CD4-positive, alpha-beta T cell treated with Interleukin-15 for 1 hour (primary cell): ENCODE results near the gene CCDC146.
"Not testable (repeated sequence)": the region's sequence is repeated elsewhere in the genome, so short reads cannot be mapped to it uniquely, and the experiment has no call there.

Source experiments
- DNase-seq: peaks from one replicate; pipeline ENCODE4 v3.0.0-alpha.2; 2020

The CCDC146 gene

DNA sequence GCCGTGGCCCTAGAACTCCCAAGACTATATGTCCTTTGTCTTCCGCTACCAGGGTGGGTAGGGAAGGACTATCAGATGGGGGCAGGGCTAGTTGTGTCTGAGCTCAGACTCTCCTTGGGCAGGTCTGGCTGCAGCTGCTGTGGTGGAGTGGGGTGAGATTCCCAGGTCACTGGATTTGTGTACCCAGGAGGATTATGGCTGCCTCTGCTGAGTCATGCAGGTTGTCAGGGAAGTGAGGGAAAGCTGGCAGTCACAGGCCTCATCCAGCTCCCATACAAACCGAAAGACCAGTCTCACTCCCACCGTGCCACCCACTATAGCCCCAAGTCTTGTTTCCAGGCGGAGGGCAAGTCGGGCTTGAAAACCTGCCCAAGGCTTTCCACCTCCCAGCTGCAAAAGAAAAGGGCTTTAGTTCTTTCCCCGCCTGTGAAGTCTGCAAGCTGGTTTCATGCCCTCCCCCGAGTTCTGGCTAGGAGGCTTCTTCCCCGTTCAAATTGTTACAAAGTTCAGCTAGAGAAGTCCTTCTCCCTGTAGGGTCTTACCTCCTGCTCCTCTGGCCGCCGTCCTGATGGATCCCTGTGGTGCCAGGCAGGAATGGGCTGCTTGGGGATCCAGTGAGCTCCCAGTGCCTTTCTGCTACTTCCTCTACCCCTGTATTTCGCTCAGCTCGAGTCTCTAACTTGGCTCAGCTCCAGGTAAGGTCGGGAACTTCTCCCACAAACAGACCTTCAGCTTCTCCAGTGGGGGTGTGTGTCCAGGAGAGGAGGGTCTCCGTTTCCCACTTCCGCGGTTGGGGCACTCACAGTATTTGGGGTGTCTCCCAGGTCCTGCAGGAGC, 184.0 kb downstream of the CCDC146 start:
- no peak for DNase-seq

DNA sequence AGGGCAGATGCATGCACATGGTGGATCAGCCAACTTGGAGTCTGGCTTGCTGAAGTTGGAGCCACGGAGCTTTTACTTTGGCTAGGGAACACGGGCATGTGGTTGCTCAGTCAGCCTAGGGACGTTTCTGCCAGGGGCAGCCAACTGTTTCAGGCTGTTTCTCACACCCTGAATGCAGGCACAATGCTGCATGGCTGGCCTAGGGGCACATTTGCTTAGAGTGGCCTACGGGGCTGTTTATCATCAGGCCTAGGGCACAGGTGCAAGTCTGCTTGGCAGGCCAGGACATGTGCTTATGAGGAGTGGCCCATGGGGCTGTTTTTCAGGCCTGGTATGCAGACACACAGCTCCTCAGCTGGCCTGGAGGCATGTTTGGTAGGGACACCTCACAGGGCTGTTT, 186.4 kb downstream of the CCDC146 start:
- no peak for DNase-seq

DNA sequence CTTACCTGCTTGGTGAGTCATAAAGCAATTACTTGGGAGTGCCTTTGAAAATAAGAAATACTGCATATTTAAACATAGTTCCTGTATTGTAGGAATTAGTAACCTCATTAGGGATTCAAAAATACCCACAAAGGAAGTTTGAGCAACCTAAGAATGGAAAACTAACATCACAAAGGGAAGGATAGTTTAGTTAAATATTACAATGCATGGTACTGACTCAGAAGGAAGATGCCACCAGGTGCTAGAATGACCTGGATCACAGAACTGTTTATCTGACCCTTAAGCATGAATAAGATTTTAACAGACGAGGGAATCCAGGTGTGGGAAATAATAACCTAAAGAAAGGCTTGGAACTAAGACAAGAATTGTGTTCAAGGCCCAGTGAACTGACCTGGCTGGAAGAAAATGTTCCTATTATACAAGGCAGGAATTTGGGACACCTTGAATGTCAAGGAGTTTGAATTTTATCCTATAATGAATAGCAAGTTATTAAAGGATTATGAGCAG, 187.4 kb downstream of the CCDC146 start:
- no peak for DNase-seq

DNA sequence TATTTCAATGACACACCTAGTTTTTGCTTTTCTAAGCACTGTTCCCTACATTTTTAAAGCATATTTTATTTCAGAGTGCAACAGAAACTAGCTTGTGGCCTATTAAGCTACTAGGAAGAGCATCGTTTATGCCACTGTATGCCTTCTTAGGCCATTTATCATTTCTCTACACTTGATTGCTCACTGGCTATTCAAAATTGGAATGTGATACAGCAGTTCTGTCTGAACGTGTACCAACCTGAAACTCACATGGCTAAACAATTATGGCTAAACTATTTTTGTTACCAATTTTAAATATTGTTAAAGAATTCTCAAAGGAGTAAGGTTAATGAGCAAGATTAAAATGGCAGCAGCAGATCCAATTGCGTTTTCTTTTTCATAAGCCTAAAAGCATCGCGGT, 188.6 kb downstream of the CCDC146 start:
- DNase-seq = no peak

DNA sequence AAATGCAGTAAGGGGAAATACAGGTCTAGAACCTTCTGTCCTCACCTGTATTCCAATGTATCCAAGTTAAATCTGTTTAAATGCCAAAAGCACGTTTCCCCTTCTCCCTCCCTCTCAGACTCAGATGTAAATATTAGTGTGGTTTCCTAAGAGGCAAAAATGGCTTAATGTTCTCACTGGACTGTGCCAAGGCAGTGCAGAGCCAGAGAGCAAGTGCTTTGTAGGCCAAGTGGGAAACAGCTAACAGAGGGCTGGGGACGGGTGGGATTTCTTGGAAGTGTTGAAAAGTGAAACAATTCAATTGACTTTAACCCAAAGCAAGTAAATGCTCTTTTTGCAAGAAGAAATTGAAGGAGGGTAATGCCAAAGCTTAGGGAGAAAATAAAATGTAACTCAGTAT, 190.7 kb downstream of the CCDC146 start:
- no peak for DNase-seq

DNA sequence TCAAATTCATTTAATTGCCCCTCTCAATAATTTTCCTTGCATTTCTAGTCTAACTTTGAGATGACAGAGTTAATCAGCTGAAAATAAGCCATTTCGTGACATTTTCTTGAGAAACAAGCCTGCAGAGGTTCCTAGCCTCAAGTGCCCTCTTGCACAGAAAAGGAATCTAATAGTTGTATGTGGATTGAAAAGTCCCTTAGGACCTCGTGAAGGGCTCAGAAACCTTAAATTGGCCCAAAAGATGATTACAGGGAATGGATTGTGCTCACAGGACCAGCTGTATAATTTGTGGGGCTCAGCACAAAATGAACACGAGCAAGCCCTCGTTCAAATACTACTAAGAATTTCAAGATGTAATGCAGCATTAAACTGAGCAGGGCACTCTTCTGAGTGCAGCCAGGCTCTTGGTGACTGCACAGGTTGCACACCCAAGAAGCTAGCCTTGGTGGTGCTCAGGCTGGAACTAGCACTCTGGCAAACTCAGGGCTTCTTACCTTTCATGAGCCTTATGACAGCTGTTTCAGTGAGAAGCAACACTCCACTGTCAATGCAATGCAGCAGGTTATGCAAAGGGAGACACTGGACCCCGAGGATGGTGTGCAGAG, 191.6 kb downstream of the CCDC146 start:
- DNase-seq = no peak

DNA sequence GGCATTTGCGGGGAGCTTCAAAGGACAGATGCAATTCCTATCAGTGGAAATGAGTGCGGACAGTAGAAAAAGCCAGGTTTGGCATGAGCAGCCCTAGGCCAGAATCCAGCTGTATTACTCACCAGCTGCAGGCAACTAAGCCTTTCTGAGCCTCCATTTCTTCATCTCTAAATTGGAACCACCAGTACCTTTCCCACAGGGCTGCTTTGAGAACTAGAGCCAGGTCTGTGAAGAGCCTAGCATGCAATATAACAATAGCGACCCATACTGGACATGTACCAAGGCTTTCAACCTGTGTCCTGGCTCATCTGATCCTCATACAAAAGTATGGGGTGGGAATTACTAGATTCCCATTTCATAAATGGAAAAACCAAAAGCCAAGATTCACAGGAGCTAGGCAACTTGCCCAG, 192.8 kb downstream of the CCDC146 start:
- DNase-seq = no peak

DNA sequence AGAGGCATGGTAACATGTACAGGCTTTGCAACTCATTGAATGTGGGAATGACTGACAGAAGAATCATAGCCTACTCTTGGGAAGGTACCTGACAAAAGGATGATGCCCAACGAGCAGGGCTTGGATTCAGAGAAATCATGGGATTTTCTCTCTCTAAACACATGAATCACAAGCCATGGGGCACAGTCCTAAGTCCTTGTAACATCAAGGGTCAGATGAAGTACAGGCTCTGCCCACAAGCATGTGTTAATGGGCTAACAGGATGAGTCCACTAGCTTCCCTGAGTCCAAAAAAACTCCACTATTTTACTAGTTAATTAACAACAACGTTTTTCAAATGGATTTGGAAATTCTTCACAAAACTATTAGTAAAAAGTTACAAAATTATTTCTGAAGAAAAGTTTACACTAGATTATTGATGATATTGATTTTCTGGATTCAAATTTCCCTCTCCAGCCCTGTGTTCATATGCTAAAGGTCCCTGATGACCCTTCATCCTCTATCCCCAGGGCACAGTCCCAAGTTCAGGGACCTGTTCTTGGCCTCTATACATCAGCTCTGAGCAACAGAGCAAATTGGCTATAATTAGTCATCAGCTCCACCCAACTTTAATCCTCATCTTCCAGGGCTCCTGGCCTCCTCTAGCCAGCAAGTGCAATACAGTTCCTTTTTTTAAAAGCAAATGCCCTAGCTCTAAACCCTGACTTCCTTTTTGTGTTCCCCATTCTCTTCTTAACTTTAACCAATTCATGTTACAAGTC, 194.0 kb downstream of the CCDC146 start:
- no peak for DNase-seq

DNA sequence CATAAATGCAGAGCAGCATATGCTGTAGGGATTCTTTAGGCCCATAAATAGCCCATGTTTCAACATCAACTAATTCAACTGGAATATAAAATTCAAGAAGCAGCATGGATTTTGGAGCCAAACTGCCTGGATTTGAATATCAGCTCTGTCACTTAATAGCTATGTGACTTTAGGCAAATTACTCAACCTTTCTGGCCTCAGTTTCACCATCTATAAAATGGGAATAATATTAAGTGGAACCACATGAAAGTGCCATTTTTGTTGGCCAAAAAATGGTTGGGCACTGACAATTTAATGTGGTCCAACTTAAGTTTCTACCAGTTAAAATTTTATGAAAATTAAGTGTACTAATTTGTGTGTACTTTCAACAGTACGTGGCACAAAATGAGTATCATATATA, 195.6 kb downstream of the CCDC146 start:
- DNase-seq = no peak

DNA sequence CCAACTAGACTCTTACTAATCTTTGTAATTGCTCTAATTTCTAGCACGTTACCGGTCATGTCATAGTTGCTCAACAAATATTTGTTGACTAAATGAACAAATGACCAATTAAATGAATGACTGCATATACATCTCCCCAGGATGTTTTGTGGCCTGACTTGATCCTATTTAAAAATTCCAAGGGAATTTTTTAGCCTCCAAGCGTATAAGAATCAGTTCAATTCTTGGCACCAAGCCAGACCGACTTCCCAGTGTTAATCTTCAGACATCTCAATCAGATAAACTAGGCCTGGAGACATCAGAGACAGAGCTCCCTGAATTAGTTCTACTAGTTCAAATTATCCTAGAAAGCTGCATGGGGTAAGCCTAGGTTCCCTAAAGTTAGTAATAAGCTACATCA, 197.7 kb downstream of the CCDC146 start:
- no peak for DNase-seq

DNA sequence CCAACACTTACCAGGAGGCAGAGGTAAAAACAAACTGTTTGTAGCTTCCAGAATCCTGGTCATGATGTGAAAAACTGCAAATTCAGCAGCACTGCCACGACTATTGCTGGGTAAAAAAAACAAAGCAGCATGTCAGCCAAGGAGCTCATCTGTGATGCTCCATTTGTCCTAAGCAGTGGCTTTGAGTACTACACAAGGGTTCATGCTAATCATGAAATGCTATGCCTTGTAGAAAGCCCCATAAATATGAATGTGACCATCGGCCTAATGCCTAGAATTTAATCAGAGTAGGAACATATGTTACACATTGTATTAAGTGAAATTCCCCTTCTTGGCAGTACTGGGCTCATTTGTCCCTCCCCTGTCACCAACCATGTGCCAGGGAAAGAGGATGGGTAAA, 198.3 kb downstream of the CCDC146 start:
- DNase-seq = no peak

DNA sequence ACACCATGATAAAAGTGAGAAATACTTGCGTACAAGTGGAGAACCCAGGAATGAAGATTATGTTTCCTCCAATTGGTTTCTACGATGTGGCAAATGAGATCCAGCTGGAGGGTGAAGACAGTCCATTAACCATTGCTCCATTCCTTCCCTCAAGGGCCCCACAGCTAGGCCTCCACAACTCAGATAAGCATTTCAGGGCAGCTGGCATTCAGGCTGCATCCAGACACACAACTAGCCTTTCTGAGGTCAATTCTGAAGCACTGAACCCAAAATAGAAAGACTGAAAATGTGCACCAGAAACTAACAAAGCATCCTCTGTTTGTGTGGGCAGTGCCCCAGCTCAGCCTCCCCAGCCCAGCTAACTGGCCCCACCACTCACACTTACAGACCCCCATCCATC, 198.9 kb downstream of the CCDC146 start:
- no peak for DNase-seq

DNA sequence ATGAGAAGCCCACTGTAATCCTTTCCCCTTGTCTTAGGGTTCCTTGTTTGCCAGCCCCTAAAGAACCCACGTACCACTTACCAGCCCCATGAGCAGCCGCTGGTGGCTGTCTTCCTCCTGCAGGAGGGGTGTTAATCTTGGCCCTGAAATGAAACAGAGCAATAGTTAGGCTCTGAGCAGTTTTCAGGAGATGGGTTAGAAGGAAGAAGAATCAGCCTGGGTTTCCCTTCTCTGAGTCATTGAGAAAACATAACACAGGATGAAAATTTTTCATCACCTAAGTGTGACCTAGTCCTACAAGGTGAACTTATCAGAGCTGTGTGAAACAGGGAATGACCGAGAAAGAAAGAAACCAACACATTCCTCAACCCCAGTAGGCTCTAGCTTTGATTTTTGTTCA, 203.7 kb downstream of the CCDC146 start:
- no peak for DNase-seq

DNA sequence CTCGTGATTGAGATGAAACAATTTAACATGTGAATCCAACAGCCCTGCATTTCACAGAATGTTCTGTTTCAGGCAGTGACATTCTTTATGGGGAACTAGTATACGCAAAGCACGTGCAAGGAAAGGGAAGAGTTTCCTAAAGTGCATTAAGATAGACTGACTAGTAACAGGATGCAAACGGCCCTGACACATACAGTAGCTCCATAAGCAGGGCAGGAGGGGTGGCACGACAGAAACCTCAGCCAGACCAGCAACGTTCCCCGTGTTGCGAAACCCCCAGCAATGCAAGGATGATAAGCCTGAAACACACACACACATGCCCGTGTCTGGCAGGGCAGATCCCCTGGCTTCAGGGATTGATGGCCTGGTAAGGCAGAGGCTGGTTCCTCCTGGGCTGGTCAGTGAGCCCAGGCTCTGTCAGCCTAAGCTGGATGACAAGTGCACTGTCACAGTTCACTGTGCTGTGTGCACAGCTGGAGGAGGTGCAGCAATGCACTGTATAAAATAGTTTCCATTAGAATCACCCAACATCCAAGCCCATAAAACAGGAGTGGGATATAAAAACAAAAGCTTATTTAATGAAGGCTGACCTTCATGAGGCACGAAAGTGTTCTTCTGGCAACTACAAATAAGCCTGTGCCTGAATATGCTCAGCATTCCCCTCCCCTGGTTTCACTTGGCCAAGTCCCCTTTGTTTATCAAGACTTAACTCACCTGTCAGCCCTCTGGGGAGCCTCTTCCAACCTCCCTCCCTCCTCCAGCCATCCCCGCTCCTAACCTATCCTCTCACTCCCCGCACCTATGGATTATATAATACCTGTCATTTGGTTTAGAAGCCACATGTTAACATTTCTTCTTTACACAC, 204.9 kb downstream of the CCDC146 start:
- DNase-seq = peak; percentile 66

DNA sequence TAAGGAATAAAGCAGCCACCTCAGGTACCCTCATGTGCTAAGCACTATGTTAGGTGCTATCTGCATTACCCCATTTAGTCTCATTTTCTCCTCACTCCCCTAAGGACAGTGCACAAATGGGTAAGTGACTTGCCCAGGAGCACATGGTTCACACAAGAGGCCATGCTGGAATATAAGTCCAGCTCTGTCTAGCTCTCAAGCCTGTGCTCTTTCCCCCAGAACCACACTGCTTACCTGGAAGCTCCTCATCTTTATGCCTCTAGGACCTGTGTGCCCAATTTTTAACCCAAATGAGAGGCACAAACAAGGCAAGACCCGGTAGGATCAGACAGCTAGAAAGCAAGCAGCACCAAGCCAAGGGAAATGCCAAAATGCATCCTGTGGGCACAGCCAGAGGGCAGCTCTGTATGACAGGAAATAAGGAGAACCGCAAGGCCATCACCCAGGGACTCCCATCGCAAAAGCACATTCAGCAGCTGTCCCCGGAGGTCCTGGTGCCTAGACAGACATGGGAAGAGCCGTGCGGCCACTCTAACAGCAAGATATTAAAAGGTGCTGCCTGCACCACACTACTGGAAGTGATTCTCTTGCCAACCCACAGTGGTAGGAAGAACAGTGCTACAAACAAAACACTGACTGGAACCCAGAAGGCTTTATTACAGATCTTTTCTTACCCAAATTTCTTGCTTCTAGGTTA, 205.7 kb downstream of the CCDC146 start:
- no peak for DNase-seq

DNA sequence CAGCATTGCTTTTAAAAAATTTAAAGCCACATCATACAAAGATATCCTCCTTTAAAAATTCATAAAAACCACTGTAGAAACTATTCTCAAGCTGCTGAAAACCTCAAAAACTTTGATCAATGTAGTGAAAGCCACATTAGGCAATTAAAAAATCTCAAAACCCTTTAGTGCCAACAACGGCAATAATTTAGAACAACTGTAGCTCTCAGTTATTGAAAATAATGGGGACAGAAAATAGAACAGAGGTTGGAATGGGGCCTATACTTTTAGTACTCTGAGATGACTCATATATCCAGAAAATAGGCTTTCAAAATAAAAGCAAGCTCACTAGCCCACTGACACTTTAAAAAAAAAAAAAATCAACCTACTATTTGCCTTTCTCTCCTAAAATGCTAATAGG, 206.3 kb downstream of the CCDC146 start:
- no peak for DNase-seq

DNA sequence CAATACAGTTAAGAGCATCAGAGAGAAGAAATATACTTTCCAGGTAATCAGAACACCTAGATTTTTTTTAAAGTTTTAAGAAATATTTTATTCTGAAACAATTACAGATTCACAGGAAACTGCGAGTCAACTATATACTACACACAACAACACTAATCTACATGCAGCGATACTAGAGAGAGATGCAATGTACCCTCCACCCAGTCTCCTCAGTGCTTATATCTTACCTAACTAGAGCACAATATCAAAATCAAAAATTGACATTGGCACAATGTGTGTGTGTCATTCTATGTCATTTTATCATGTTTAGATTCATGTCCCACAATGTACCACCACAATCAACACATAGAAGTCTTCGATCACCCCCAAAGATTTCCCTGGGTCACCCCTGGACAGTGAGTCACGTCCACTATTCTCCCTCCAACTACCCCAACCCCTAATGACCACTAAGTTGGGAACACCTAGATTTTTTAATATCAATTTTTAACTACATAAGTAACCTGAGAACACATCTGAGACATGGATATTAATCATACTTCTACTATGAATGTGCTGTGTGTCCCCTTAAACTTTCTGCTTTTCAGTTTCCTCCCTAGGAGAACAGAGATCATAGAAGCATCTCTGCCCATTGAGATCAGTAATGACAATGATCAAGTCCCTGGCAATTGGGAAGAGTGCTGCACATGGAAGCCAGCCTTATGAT, 207.2 kb downstream of the CCDC146 start:
- no peak for DNase-seq

DNA sequence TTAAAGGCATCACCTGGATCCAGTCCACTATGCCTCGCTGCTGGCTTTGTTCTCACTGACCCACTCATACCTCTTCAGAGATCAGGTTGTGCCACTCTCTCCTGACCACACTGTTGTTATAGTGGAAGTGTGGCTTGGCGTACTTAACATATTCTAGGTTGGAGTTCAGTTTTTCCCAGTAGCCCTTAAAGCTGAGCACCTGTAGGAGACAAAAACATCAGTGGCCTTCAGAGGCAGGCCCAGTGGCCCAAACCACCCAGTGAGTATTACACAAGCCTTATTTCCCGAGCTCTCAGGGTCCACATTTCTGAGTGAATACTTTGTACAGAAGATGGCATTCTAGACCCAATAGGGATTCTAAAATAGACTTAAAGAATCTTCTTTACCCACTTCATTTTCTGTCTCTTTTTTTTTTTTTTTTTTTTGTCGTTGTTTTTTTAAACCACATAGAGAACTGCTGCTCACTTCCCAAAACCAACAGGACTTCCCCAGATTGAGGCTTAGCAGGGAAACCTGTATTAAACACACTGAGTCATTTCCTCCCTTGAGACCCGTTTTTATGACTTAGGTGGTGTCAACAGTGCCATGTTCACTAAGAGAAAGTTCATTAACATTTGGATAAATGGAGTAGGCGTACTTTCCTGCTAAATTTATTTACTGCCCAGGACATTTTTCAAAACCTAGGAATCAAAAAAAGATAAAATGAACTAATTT, 207.9 kb downstream of the CCDC146 start:
- DNase-seq = peak; percentile 40

DNA sequence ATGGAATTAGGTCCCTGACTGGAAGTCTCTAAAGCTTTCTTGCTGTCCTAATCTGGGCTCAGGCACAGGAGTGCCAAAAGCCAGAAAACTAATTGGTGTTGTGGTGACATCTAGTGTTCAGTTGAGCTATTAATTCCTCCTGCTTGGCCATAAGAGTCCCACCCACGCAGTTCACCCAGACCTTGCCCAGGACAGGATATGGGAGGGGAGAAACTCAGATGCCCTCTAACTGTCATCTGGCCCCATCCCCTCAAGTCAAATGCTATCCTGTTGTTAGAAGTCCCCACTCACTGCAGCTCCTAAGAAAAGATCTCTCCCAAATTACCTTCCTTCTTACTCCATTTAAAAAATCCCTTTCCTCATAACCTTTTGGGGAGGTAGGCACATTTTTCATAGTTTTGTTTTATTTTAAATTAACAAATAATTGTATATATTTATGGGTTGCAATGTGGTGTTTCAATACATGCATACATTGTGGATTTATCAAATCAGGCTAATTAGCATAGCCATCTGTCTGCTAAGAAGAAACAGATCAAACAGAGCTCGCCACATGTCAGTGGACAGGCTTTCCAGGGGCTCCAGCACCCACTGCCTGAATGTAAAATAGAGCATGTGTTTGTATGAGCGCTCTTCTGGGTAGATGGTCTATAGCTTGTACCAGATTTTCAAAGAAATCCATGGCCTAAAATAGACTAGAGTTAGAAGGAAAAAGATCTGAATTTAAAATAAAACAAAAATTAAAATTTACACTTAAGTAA, 209.7 kb downstream of the CCDC146 start:
- DNase-seq = peak; percentile 52

DNA sequence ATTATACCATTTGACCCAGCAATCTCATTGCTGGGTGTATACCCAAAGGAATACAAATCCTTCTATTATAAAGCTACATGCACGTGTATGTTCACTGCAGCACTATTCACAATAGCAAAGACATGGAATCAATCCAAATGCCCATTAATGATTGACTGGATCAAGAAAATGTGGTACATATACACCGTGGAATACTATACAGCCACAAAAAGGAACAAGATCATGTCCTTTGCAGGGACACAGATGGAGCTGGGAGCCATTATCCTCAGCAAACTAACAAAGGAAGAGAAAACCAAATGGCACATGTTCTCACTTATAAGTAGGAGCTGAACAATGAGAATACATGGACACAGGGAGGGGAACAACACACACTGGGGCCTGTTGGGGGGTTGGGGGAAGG, 211.6 kb downstream of the CCDC146 start:
- DNase-seq = not testable (repeated sequence)
